ENCODE measurements around the gene DNASE1L3.

DNA sequence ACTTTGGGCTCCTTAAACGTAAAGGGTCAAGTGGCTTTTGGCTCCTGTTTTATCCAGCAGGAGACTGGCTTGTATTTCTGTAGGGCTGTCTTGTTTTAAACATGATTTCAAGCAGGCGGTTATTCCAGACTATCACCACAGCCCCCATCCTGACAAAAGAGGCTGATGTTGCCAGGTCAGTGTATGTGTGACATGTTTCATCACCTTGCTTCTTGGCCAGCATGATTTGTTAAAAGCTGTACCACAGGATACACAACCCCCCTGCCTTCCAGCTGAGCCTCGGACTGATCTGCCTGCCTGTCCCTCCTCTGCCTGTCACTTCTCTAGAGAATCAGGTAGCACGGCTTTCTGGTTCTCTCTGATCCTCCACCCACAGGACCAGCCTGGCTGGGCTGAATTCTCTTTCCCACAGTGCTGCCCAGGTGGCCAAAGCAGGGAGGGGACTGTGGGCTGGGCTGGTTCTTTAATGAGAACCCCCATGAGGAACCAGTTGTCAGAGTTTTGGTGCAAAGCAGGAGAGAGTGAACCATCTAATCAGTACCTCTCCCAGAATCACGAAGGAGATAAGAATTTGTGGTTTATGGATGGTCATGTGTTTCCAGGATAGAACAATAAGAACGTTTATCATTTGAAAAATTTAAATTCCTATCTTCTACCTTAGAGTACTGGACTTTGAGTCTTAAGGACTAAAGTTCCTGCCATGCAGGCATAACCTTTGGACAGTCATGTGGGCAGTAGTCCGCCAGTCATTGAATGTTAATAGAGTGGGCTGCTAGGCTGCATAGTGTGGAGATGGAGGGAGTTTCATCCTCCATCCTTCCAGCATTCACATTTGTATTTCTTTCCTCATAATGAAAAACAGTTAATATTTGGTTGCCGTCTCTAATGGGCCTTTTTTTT lies 35.6 kb upstream of the DNASE1L3 start:
- TF ChIP-seq PHF8 (IDR thresholded peaks at IDR 0.05; ENCODE audit: borderline replicate concordance, low read depth) (no peak), CTCF (IDR thresholded peaks at IDR 0.05) (no peak), MAZ (IDR thresholded peaks at IDR 0.05; ENCODE audit: borderline replicate concordance, low read depth, low read length) (no peak), EP300 (IDR thresholded peaks at IDR 0.05) (no peak), RAD21 (conservative IDR thresholded peaks at IDR 0.05 in 1 of 2, IDR thresholded peaks at IDR 0.05 in 1 of 2) (no peak)

Data from A549 (cell line).